ACHN (cell line): ENCODE results near the gene PNPLA5.
A peak's percentile ranks its signal among the peaks of the same experiment; 100 is the strongest.
"Not testable (repeated sequence)": the region's sequence is repeated elsewhere in the genome, so short reads cannot be mapped to it uniquely, and the experiment has no call there.

Source experiments
- DNase-seq: peaks from one replicate; pipeline ENCODE4 v3.0.0-alpha.2; 2015
- in situ Hi-C: cut with HindIII; loops from 2 replicates; pipeline ENCODE4 v1.10.0; 2017; ENCODE audit warnings: low sequenced_read_pairs, low pct_ligation_motif_present, low pct_unique_long_range_greater_than_20kb

PNPLA5 gene

GRCh38 chr22:43905681-43906080, 13.9 kb upstream of the PNPLA5 start:
- no peak for DNase-seq
- in situ Hi-C loops, result no loop called here

GRCh38 chr22:43904412-43904811, 12.6 kb upstream of the PNPLA5 start:
- in situ Hi-C loops, DNase-seq: not testable (repeated sequence)

DNA sequence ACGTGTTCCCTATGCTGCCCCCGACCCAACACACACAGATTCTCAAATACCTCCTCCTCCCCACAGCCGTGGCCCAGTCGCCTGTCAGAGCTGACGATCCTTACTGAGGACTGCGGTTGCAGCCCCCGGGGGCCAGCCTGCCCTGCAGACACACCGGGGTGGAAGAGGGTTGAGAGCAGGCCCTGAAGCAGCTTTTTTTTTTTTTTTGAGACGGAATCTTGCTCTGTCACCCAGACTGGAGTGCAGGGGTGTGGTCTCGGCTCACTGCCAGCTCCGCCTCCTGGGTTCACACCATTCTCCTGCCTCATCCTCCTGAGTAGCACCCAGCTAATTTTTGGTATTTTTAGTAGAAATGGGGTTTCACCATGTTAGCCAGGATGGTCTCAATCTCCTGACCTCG, 11.2 kb upstream of the PNPLA5 start:
- in situ Hi-C loops, DNase-seq: not testable (repeated sequence)

DNA sequence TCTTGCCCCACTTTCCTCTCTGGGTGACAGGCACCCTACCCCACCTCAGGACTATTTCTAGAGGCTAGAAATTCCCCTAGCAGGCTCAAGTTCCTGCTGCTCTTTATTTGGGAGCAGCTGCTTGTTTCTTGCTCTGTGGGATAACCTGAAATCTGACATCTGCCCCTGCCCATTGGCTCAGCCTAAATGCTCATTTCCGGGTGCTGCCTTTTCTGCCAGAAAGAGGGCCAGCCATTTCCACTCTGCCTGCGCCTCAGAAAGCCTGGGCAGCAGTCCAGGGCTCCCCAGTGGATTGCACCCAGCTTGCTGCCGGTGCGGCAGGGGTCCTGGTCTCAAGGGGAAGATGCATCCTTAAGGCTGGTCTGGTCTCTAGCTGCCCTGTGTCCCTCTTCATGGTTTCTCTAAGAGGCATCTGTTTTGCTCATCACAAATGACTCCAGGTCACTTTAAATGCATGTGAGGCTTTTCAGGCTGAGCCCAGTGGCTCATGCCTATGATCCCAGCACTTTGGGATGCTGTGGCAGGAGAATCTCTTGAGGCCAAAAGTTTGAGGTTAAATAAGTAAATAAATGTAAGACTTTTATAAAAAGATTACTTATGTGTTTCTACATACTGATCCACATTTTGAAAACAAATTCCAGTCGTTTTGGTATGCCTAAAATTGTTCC, 10.3 kb upstream of the PNPLA5 start:
- in situ Hi-C loops, result no loop called here
- DNase-seq, result no peak

DNA sequence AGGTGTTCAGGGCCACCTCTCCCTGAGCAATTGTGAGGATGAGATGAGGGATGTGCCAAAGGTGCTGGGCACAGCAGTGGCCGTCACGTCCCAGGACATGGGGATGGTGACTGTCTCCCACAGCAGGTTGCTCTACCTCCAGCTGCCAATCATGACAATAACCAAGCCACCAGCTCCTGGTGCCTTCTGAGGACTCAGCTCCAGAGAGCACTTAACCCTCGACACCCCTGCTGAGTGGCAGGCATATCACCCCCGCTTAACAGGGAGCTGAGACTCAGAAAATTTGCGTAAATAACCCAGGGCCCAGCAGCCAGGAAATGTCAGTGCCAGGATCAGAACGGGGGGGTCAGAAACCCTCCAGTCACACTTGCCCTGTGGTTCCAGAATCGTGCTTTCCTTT, 8.4 kb upstream of the PNPLA5 start:
- no peak for DNase-seq

GRCh38 chr22:43897751-43898261, 6.0 kb upstream of the PNPLA5 start:
- peak; percentile 8 for DNase-seq
- in situ Hi-C loops, result no loop called here

More for the DNA sequence above, 8.4 kb upstream of the PNPLA5 start:
- in situ Hi-C loops, result no loop called here

- in situ Hi-C loops, result no loop called here
- no peak for DNase-seq
Measured at GRCh38 chr22:43895986-43896645, 4.3 kb upstream of the PNPLA5 start.

GRCh38 chr22:43894122-43894521, 2.3 kb upstream of the PNPLA5 start:
- DNase-seq, result no peak
- in situ Hi-C loops, result no loop called here

DNA sequence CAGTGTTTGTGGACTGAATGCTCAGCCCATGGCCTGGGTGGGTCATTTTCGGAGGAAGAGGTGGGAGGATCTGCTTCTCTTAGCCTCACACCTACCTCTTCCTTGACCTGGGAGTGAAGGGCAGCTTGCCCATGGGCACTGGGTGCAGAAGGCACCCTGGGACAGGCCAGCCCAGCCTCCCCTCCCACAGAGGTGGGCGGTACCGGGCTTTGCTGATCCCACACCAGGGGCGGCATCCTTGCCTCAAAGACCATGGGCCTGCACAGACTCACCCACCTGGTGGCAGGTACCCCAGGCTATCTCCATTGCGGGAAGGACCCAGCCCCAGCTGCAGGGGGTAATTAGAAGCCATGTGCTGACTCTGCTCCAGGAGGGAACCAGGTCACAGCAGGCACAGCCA, 1.5 kb upstream of the PNPLA5 start:
- in situ Hi-C loops, result no loop called here
- no peak for DNase-seq

DNA sequence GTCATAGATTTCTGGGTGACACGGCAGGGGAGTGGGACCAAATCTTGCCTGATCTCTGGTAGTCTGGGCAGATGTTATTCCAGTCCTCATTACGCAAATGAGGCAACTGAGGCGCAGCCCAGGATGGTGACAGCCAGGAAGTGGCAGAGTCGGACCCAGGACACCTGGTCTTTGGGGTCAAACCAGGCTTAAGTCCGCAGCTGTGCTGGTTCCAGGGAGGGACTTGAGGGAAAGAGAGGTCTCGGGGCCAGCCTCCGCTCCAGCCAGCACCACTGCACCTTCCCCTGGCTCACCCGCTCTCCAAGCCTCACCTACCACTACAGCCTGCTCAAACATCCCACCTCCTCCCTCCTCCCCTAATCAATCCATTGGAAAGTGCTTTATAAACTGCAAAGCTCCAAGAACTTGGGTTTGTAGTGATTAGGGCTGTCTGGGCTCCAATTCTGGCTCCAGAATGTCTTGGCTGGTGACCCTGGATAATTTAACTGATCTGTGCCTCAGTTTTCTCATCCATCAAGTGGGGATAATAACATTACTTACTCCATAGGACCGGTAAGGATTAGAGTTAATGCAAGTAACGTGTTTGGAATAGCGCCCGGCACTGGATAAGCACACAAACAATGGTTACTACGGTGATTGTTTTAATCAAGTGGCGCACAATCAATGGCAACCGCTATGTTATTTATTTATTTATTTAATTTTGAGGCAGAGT, 526 bp upstream of the PNPLA5 start:
- in situ Hi-C loops, result no loop called here
- no peak for DNase-seq

DNA sequence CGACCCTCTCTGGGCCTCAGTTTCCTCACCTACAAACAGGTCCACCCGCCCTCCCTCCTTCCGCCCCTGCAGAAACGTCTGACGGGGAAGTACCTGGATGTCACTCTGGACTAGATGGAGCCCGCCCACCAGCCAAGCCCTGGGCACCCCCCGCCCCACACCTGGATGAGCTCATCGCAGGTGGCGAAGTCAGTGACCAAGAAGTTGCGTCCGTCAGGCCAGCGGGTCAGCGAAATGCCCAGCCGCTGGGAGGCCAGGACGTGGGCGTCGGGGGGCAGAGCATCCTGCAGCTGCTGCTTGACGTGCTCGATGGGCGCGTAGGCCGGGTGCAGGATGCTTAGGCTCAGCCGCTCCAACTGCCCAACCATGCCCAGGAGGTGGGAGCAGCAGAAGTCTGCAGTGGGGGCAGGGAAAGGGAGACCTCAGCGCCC, 897 bp downstream of the PNPLA5 start:
- no peak for DNase-seq
- in situ Hi-C loops, result no loop called here

GRCh38 chr22:43889860-43890253, 2.0 kb downstream of the PNPLA5 start:
- in situ Hi-C loops, result no loop called here
- peak; percentile 26 for DNase-seq

DNA sequence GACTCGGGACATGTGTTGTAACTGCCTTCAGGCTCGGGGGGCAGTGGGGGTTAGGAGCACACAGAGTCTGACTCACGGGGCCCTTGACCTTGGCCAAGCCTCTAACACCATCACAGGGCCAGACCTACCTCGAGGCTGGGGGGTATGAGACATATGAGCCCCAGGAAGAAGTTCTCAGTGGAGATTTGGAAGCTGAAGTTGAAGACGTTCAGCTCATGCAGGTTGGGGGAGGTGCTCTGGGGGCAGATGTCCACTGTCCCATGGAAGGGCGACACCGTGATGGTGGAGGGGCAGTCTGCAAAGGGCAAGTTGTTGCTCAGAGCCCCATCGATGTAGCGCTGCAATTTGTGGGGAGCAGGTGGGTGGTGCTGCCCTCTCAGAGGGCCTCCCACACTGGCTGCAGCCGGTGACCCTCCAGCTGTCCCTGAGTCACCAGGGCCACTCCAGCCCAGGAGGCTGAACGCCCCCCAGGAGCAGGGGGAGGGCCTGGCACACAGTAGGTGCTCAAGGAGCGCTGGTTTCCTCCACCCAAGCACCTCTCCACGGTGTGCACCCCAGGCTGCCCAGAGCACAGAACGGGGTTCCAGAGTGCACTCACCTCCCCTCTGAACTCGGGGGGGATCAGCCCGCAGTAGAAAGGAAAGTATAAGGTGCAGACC, 2.5 kb downstream of the PNPLA5 start:
- in situ Hi-C loops, result no loop called here
- no peak for DNase-seq

DNA sequence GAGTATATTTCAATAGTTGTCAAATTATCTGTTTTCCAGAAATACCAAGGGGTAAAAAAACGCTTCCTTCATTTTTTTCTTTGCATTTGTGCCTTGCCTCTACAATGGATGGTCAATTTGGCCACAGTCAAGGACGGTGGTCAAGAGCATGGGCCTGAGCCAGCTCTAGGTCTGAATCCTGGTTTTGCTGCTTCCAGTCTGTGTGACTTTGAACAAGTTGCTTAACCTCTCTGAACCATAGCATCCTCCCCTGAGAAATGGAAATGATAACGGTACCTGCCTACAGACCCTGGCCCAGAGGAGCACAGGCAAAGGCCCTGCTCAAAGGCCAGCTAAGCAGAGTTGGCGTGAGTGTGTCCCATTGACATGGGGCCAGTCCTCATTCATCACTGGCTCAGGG, 3.1 kb downstream of the PNPLA5 start:
- DNase-seq, result no peak
- in situ Hi-C loops, result no loop called here

DNA sequence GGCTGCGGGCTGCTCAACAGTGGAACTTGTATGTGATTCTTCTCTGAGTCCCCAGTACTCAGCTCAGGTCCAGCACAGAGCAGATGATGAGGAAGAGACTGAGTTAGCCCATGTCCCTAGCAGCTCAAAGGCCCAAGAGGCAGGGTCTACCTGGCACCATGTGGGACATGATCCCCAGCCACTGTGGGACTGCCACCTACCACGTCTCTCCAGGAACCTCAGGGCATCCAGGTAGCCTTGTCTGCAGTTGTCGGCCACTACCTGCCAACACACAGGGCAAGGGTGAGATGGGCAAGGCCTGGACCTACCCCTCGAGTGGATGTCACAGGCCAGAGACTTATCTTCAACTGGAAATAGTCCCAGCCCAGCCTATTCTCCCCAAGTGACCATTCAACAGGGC, 4.4 kb downstream of the PNPLA5 start:
- DNase-seq, result no peak
- in situ Hi-C loops, result no loop called here

- in situ Hi-C loops, result no loop called here
- no peak for DNase-seq
Measured at GRCh38 chr22:43886231-43886630, 5.6 kb downstream of the PNPLA5 start.

DNA sequence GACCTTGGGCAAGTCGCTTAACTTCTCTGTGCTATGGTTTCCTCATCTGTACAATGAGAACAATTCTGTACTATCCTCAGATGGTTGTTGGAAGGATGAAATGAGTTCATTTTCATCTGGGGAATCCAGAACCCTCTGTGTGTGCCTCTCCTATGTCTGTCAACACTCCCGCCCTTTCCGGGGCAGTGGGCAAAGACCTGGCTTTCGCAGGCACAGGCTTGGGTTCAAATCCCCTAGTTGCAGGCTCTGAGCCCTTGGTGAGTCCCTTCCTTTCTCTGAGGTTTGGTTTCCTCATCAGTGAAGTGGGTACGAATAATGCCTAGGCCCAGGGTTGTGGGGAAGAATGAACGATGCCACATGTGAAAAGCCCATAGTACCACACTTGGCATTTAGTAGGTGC, 6.0 kb downstream of the PNPLA5 start:
- no peak for DNase-seq
- in situ Hi-C loops, result no loop called here

DNA sequence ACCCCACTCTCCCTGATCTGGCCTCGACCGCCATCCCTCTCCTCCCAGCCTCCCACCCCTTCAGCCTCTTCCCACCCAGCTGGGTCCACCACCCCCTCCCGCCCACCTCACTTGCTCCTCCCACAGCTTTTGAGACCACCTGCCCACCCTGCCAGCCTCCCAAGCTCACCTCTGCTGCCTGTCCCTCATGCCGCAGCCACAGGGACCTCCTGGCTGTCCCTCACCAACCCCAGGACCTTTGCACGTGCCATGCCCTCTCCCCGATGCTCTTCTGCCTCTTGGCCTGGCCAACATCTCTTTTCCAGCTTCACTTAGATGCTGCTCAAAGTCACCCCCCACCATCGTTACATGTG, 6.5 kb downstream of the PNPLA5 start:
- DNase-seq, result no peak
- in situ Hi-C loops, result no loop called here

DNA sequence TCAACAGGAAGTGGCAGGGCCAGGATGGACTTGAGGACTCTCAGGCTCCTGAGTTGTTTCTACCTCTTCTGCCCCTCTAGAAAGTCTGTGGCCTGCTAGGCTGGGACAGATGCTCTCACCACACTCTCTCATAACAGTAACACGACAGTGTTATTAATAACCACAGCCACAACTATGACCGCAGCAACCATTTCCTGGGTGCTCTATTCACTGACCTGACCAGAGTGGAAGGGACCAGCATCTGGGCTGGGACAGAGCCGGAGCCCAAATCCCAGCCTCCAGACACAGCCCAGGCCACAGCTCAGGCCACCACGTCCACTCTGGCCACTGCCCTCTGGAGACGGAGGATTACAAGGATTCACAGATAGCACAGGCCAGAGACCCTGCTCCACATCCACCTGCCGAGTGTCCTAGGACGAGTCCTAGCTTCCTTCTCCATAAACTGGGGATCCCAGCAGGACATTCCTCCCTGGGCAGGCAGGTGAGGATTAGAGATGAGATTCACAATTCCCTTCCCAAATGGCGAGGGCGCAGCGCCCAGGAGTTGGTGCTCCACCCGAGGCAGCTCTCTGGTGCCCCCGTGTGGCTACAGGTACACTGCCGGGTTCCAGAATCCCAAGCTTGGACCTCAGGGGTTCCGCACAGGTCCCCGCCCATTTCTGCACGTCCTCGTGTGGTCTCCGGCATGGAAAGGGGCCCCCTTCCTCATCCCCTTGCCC, 7.1 kb downstream of the PNPLA5 start:
- DNase-seq, result peak; percentile 56
- in situ Hi-C loops, result no loop called here
